Measurements from ENCODE around the gene MYO6.

Gene MYO6

GRCh38 chr6:75843396-75843795, 94.4 kb downstream of the MYO6 start:
- H3K9ac ChIP-seq (ENCODE audit: low read depth, low read length, poor library complexity) = no peak overlapping the region
- no peaks in the 10 kb centered on the region for H3K79me1 ChIP-seq (ENCODE audit: low read depth, low read length)
- H2AFZ ChIP-seq (ENCODE audit: low read length) = no peak overlapping the region
- H2BK120ac ChIP-seq (ENCODE audit: low read depth, low read length) = no peak overlapping the region
- H3K18ac ChIP-seq (ENCODE audit: low read length) = no peak overlapping the region
- H3K23ac ChIP-seq (ENCODE audit: low read depth, low read length, poor library complexity) = no peak overlapping the region
- no peak overlapping the region for H3K27ac ChIP-seq (replicated peaks; ENCODE audit: low read length)
- no peak overlapping the region for H3K4me2 ChIP-seq (ENCODE audit: insufficient read depth, low read length, poor library complexity, severe bottlenecking)
- H2BK15ac ChIP-seq (ENCODE audit: low read length) = no peak overlapping the region
- no peak overlapping the region for H4K8ac ChIP-seq (ENCODE audit: low read depth, low read length)
- H3K27me3 ChIP-seq (ENCODE audit: control insufficient read depth in 3 of 3, insufficient read depth in 3 of 3, low read depth in 1 of 3, low read length in 3 of 3) = no peaks in the 10 kb centered on the region
- no peak overlapping the region for H3K14ac ChIP-seq (ENCODE audit: low read length)
- H2AK5ac ChIP-seq (ENCODE audit: low read depth, low read length) = no peak overlapping the region
- H2BK12ac ChIP-seq (ENCODE audit: low read length) = no peak overlapping the region
- no peaks in the 10 kb centered on the region for H3K9me3 ChIP-seq (replicated peaks in 1 of 2; ENCODE audit: control insufficient read depth in 2 of 2, insufficient read depth in 1 of 2, low read depth in 1 of 2, low read length in 2 of 2)
- WGBS, 2 donors (ENCODE audit: extremely low coverage in 2 of 2, insufficient read length in 2 of 2, insufficient replicate concordance in 1 of 2) = no CpG with 5 or more reads among the region's 2 CpGs
- H2BK5ac ChIP-seq (ENCODE audit: low read length) = no peak overlapping the region
- H4K91ac ChIP-seq (ENCODE audit: low read depth, low read length, poor library complexity) = no peak overlapping the region
- H3K4ac ChIP-seq (ENCODE audit: low read length) = no peak overlapping the region
- peaks cover 0 to 12% of the 10 kb centered on the region in 2 donors for H3K36me3 ChIP-seq (replicated peaks in 1 of 2; ENCODE audit: control insufficient read depth in 2 of 2, insufficient read depth in 2 of 2, low read length in 2 of 2)
- DNase-seq (ENCODE audit: low spot score) = no peak
- H3K4me3 ChIP-seq (ENCODE audit: low read length in 2 of 2) = no peak overlapping the region
- H3K4me1 ChIP-seq (ENCODE audit: control insufficient read depth in 2 of 2, insufficient read depth in 1 of 2, low read depth in 1 of 2, low read length in 2 of 2) = peaks cover 0 to 2% of the 10 kb centered on the region in 2 donors

GRCh38 chr6:75848274-75848673, 99.2 kb downstream of the MYO6 start:
- Histone ChIP-seq H2AK5ac (ENCODE audit: low read depth, low read length) (no peak overlapping the region), H3K27me3 (ENCODE audit: control insufficient read depth in 3 of 3, insufficient read depth in 3 of 3, low read depth in 1 of 3, low read length in 3 of 3) (no peaks in the 10 kb centered on the region), H2BK12ac (ENCODE audit: low read length) (no peak overlapping the region), H2AFZ (ENCODE audit: low read length) (no peak overlapping the region), H3K14ac (ENCODE audit: low read length) (no peak overlapping the region), H3K4ac (ENCODE audit: low read length) (no peak overlapping the region), H2BK5ac (ENCODE audit: low read length) (no peak overlapping the region), H3K36me3 (replicated peaks in 1 of 2; ENCODE audit: control insufficient read depth in 2 of 2, insufficient read depth in 2 of 2, low read length in 2 of 2) (peaks cover 0 to 7% of the 10 kb centered on the region in 2 donors), H3K27ac (replicated peaks; ENCODE audit: low read length) (no peak overlapping the region), H2BK120ac (ENCODE audit: low read depth, low read length) (no peak overlapping the region), H4K91ac (ENCODE audit: low read depth, low read length, poor library complexity) (no peak overlapping the region), H3K9me3 (replicated peaks in 1 of 2; ENCODE audit: control insufficient read depth in 2 of 2, insufficient read depth in 1 of 2, low read depth in 1 of 2, low read length in 2 of 2) (no peaks in the 10 kb centered on the region), H3K23ac (ENCODE audit: low read depth, low read length, poor library complexity) (no peak overlapping the region), H4K8ac (ENCODE audit: low read depth, low read length) (no peak overlapping the region), H3K4me2 (ENCODE audit: insufficient read depth, low read length, poor library complexity, severe bottlenecking) (no peak overlapping the region), H3K4me3 (ENCODE audit: low read length in 2 of 2) (no peak overlapping the region), H2BK15ac (ENCODE audit: low read length) (no peak overlapping the region), H3K79me1 (ENCODE audit: low read depth, low read length) (no peaks in the 10 kb centered on the region), H3K18ac (ENCODE audit: low read length) (no peak overlapping the region), H3K9ac (ENCODE audit: low read depth, low read length, poor library complexity) (no peak overlapping the region), H3K4me1 (ENCODE audit: control insufficient read depth in 2 of 2, insufficient read depth in 1 of 2, low read depth in 1 of 2, low read length in 2 of 2) (no peaks in the 10 kb centered on the region)
- DNase-seq (ENCODE audit: low spot score) = no peak
- no CpG with 5 or more reads among the region's 4 CpGs for WGBS, 2 donors (ENCODE audit: extremely low coverage in 2 of 2, insufficient read length in 2 of 2, insufficient replicate concordance in 1 of 2)

- Histone ChIP-seq H3K9ac (ENCODE audit: low read depth, low read length, poor library complexity) (no peak overlapping the region), H2BK5ac (ENCODE audit: low read length) (no peak overlapping the region), H2BK12ac (ENCODE audit: low read length) (no peak overlapping the region), H2BK15ac (ENCODE audit: low read length) (no peak overlapping the region), H3K14ac (ENCODE audit: low read length) (no peak overlapping the region), H3K27me3 (ENCODE audit: control insufficient read depth in 3 of 3, insufficient read depth in 3 of 3, low read depth in 1 of 3, low read length in 3 of 3) (no peaks in the 10 kb centered on the region), H3K27ac (replicated peaks; ENCODE audit: low read length) (no peak overlapping the region), H2BK120ac (ENCODE audit: low read depth, low read length) (no peak overlapping the region), H3K23ac (ENCODE audit: low read depth, low read length, poor library complexity) (no peak overlapping the region), H4K91ac (ENCODE audit: low read depth, low read length, poor library complexity) (no peak overlapping the region), H3K79me1 (ENCODE audit: low read depth, low read length) (no peaks in the 10 kb centered on the region), H3K4ac (ENCODE audit: low read length) (no peak overlapping the region), H2AK5ac (ENCODE audit: low read depth, low read length) (no peak overlapping the region), H2AFZ (ENCODE audit: low read length) (no peak overlapping the region), H3K4me1 (ENCODE audit: control insufficient read depth in 2 of 2, insufficient read depth in 1 of 2, low read depth in 1 of 2, low read length in 2 of 2) (no peaks in the 10 kb centered on the region), H4K8ac (ENCODE audit: low read depth, low read length) (no peak overlapping the region), H3K4me3 (ENCODE audit: low read length in 2 of 2) (no peak overlapping the region), H3K18ac (ENCODE audit: low read length) (no peak overlapping the region), H3K4me2 (ENCODE audit: insufficient read depth, low read length, poor library complexity, severe bottlenecking) (no peak overlapping the region), H3K36me3 (replicated peaks in 1 of 2; ENCODE audit: control insufficient read depth in 2 of 2, insufficient read depth in 2 of 2, low read length in 2 of 2) (peaks cover 0 to 7% of the 10 kb centered on the region in 2 donors), H3K9me3 (replicated peaks in 1 of 2; ENCODE audit: control insufficient read depth in 2 of 2, insufficient read depth in 1 of 2, low read depth in 1 of 2, low read length in 2 of 2) (no peaks in the 10 kb centered on the region)
- no CpG with 5 or more reads among the region's 9 CpGs for WGBS, 2 donors (ENCODE audit: extremely low coverage in 2 of 2, insufficient read length in 2 of 2, insufficient replicate concordance in 1 of 2)
- DNase-seq (ENCODE audit: low spot score) = no peak
These were observed 100.4 kb downstream of the MYO6 start for GRCh38 chr6:75849329-75850025.

- Histone ChIP-seq H3K9me3 (replicated peaks in 1 of 2; ENCODE audit: control insufficient read depth in 2 of 2, insufficient read depth in 1 of 2, low read depth in 1 of 2, low read length in 2 of 2) (no peaks in the 10 kb centered on the region), H3K18ac (ENCODE audit: low read length) (no peak overlapping the region), H4K8ac (ENCODE audit: low read depth, low read length) (no peak overlapping the region), H2AK5ac (ENCODE audit: low read depth, low read length) (no peak overlapping the region), H3K23ac (ENCODE audit: low read depth, low read length, poor library complexity) (no peak overlapping the region), H3K4me3 (ENCODE audit: low read length in 2 of 2) (no peak overlapping the region), H3K36me3 (replicated peaks in 1 of 2; ENCODE audit: control insufficient read depth in 2 of 2, insufficient read depth in 2 of 2, low read length in 2 of 2) (peaks cover 0 to 7% of the 10 kb centered on the region in 2 donors), H2BK15ac (ENCODE audit: low read length) (no peak overlapping the region), H4K91ac (ENCODE audit: low read depth, low read length, poor library complexity) (no peak overlapping the region), H3K79me1 (ENCODE audit: low read depth, low read length) (no peaks in the 10 kb centered on the region), H3K27me3 (ENCODE audit: control insufficient read depth in 3 of 3, insufficient read depth in 3 of 3, low read depth in 1 of 3, low read length in 3 of 3) (no peaks in the 10 kb centered on the region), H2BK5ac (ENCODE audit: low read length) (no peak overlapping the region), H2AFZ (ENCODE audit: low read length) (no peak overlapping the region), H3K27ac (replicated peaks; ENCODE audit: low read length) (no peak overlapping the region), H2BK120ac (ENCODE audit: low read depth, low read length) (no peak overlapping the region), H3K14ac (ENCODE audit: low read length) (no peak overlapping the region), H2BK12ac (ENCODE audit: low read length) (no peak overlapping the region), H3K4ac (ENCODE audit: low read length) (no peak overlapping the region), H3K4me2 (ENCODE audit: insufficient read depth, low read length, poor library complexity, severe bottlenecking) (no peak overlapping the region), H3K9ac (ENCODE audit: low read depth, low read length, poor library complexity) (no peak overlapping the region), H3K4me1 (ENCODE audit: control insufficient read depth in 2 of 2, insufficient read depth in 1 of 2, low read depth in 1 of 2, low read length in 2 of 2) (no peaks in the 10 kb centered on the region)
- no peak for DNase-seq (ENCODE audit: low spot score)
- no CpG with 5 or more reads among the region's 7 CpGs for WGBS, 2 donors (ENCODE audit: extremely low coverage in 2 of 2, insufficient read length in 2 of 2, insufficient replicate concordance in 1 of 2)
These were observed 101.2 kb downstream of the MYO6 start for GRCh38 chr6:75850026-75850833.
